Tibial artery (tissue), 4 donors: ENCODE data around the gene OR2AK2.
"Not testable (repeated sequence)": the region's sequence is repeated elsewhere in the genome, so short reads cannot be mapped to it uniquely, and the experiment has no call there.

Experiments used
- DNase-seq, 2 donors: peaks; one replicate each; pipeline ENCODE4 v3.0.0-alpha.2; 2019
- H3K27ac ChIP-seq, 2 donors: fragments of 200-600 bp; sonication (generic) in 1 of 2; 1 replicate in 1 of 2; 2 replicates in 1 of 2; pipeline ENCODE4 v1.5.1; 2018 to 2019; ENCODE audit warnings: mild to moderate bottlenecking in 1 of 2
- H3K27me3 ChIP-seq, 2 donors: fragments of 200-600 bp; sonication (generic) in 1 of 2; one replicate each; pipeline versions ENCODE4 v1.5.1 to v1.6.0; 2016 to 2019
- H3K36me3 ChIP-seq, 3 donors: fragments of 200-600 bp; sonication (generic) in 2 of 3; one replicate each; pipeline ENCODE4 v1.5.1; 2016 to 2019; ENCODE audit warnings: mild to moderate bottlenecking in 2 of 3
- H3K4me1 ChIP-seq, 4 donors: fragments of 200-600 bp; sonication (generic) in 2 of 4; 1 replicate in 3 of 4; 2 replicates in 1 of 4; pipeline ENCODE4 v1.5.1; 2016 to 2019
- H3K4me3 ChIP-seq, 2 donors: fragments of 200-600 bp; sonication (generic) in 1 of 2; 1 replicate in 1 of 2; 2 replicates in 1 of 2; pipeline ENCODE4 v1.5.1; 2018 to 2019; ENCODE audit warnings: mild to moderate bottlenecking in 2 of 2
- H3K9me3 ChIP-seq, 3 donors: fragments of 200-600 bp; sonication (generic) in 1 of 3; one replicate each; pipeline ENCODE4 v1.5.1; 2016 to 2019
- CTCF ChIP-seq, 2 experiments: fragments of 200-600 bp in 1 of 2; fragments of 450-650 bp in 1 of 2; IDR thresholded peaks; one replicate each; pipeline ENCODE4 v1.5.1; 2017 to 2019; ENCODE audit warnings: antibody characterized with exemption in 2 of 2, mild to moderate bottlenecking in 1 of 2, moderate library complexity in 1 of 2
- intact Hi-C: fragments of 100-400 bp; cut with DNase I; formaldehyde crosslinking; loops from one replicate; pipeline ENCODE4 v1.15.0; 2023; ENCODE audit warnings: low total_unique reads

OR2AK2 gene

GRCh38 chr1:247936415-247936814 lies 28.6 kb upstream of the OR2AK2 start:
- Histone ChIP-seq H3K9me3 (peaks cover 0 to 9% (median 4%) of the 10 kb centered on the region in 3 donors), H3K4me1 (no peaks in the 10 kb centered on the region), H3K4me3 (no peak overlapping the region), H3K36me3 (no peaks in the 10 kb centered on the region), H3K27me3 (peaks cover 0 to 3% of the 10 kb centered on the region in 2 donors), H3K27ac (no peak overlapping the region)
- intact Hi-C loops: no loop called here
- DNase-seq: no peak
- TF ChIP-seq CTCF (IDR thresholded peaks at IDR 0.05): no peak

DNA sequence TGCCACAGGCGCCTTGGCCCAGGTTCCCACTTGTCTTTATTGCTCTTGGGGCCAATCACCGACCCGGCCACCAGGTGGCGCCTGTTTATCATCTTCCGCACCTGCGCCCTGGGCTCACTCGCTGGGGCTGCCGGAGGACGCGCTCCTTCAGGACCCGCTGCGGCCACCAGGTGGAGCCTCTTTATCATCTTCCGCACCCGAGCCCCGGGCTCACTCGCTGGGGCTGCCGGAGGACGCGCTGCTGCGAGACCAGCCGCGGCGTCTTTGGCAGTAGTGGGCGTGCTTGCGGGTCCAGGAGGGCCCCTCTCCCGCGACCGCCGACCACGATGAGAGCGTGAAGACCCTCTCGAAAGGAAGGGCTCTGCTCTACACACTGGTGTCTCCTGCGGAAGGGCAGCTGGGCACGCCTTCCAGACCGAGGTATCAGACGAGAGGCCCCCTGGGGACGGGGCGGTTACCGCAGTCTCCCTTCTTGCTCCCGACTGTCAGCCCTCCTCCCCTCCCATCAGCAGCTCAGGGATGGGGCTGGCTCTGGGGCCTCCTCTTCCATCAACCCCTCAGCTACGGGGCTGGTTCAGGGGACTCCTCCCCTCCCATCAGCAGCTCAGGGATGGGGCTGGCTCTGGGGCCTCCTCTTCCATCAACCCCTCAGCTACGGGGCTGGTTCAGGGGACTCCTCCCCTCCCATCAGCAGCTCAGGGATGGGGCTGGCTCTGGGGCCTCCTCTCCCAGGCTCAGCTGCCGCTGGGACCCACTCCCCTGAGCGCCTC lies 27.9 kb upstream of the OR2AK2 start:
- intact Hi-C loops, H3K4me1 ChIP-seq, H3K4me3 ChIP-seq, H3K27me3 ChIP-seq, H3K27ac ChIP-seq, H3K36me3 ChIP-seq, H3K9me3 ChIP-seq: not testable (repeated sequence)
- peak; percentile 15 for TF ChIP-seq CTCF (IDR thresholded peaks at IDR 0.05)
- peak; percentile 45 to 68 for DNase-seq

DNA sequence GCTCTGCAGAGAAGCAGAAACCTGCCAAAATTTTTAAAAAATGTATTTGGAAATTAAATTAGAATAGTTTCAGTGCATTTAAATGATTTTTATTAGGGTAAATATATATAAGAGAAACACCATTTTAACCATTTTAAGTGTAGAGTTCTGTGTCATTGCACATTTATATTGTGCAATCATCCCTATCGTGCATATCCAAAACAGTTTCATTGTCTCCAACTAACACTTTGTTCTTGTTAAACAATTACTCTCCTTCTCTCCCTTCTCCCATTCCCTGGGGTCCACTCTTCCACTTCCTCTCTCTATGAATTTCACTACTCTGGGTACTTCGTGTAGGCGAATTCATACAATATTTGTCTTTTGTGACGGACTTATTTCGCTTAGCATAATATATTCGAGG lies 22.4 kb upstream of the OR2AK2 start:
- Histone ChIP-seq H3K4me3 (no peak overlapping the region), H3K27ac (no peak overlapping the region), H3K4me1 (no peaks in the 10 kb centered on the region), H3K36me3 (no peaks in the 10 kb centered on the region), H3K9me3 (peaks cover 0 to 6% (median 0%) of the 10 kb centered on the region in 3 donors), H3K27me3 (no peaks in the 10 kb centered on the region)
- no peak for TF ChIP-seq CTCF (IDR thresholded peaks at IDR 0.05)
- intact Hi-C loops: no loop called here
- no peak for DNase-seq

DNA sequence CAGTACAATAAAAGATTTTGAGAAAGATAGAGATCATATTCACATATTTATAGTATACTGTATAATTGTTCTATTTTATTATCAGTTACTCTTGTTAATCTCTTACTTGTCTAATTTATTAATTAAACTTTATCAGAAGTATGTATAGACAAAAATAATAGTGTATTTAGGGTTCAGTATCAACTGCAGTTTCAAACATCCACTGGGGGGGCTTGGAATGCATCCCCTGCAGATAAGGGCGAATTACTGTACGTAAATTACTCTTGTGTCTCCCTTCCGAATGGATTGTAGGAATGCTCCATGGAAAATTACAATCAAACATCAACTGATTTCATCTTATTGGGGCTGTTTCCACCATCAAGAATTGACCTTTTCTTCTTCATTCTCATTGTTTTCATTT lies 16.5 kb upstream of the OR2AK2 start, which contains the start of gene OR2L8:
TSS of gene OR2L8 (plus strand) at position 301 of the 400 bp plus-strand sequence. CDS start at position 301, 0 bp downstream.
- no peak within 1 kb of the TSS for H3K27ac ChIP-seq
- H3K36me3 ChIP-seq: no peaks in the 10 kb centered on the region
- peaks cover 0 to 6% (median 0%) of the 10 kb centered on the region in 3 donors for H3K9me3 ChIP-seq
- DNase-seq: no peak
- H3K27me3 ChIP-seq: no peaks in the 10 kb centered on the region
- no peak within 1 kb of the TSS for H3K4me3 ChIP-seq
- intact Hi-C loops: no loop called here
- H3K4me1 ChIP-seq: no peaks in the 10 kb centered on the region
- TF ChIP-seq CTCF (IDR thresholded peaks at IDR 0.05): no peak

GRCh38 chr1:247953408-247953807 lies 11.6 kb upstream of the OR2AK2 start:
- no peak overlapping the region for H3K4me3 ChIP-seq
- H3K27me3 ChIP-seq: no peaks in the 10 kb centered on the region
- no peak for TF ChIP-seq CTCF (IDR thresholded peaks at IDR 0.05)
- no peak for DNase-seq
- intact Hi-C loops: no loop called here
- H3K9me3 ChIP-seq: no peaks in the 10 kb centered on the region
- no peaks in the 10 kb centered on the region for H3K4me1 ChIP-seq
- H3K36me3 ChIP-seq: no peaks in the 10 kb centered on the region
- H3K27ac ChIP-seq: no peak overlapping the region
